Activated naive CD4-positive, alpha-beta T cell treated with anti-CD3 and anti-CD28 coated beads, Interleukin-2, amount 50 U/mL, for 24 hours (primary cell): ENCODE data around the gene PCSK4.

Source experiments
- H3K27ac Mint-ChIP-seq: one replicate; pipeline ENCODE4 v1.8.0; 2021; ENCODE audit warnings: mild to moderate bottlenecking, mixed read lengths
- H3K27me3 Mint-ChIP-seq: one replicate; pipeline ENCODE4 v1.8.0; 2021; ENCODE audit warnings: mixed read lengths
- H3K36me3 Mint-ChIP-seq: one replicate; pipeline ENCODE4 v1.8.0; 2021; ENCODE audit warnings: mixed read lengths
- H3K4me1 Mint-ChIP-seq: one replicate; pipeline ENCODE4 v1.8.0; 2021; ENCODE audit warnings: mixed read lengths
- H3K4me3 Mint-ChIP-seq: one replicate; pipeline ENCODE4 v1.8.0; 2021; ENCODE audit warnings: mild to moderate bottlenecking, mixed read lengths
- H3K9me3 Mint-ChIP-seq: one replicate; pipeline ENCODE4 v1.8.0; 2021; ENCODE audit warnings: mixed read lengths

The PCSK4 gene

DNA sequence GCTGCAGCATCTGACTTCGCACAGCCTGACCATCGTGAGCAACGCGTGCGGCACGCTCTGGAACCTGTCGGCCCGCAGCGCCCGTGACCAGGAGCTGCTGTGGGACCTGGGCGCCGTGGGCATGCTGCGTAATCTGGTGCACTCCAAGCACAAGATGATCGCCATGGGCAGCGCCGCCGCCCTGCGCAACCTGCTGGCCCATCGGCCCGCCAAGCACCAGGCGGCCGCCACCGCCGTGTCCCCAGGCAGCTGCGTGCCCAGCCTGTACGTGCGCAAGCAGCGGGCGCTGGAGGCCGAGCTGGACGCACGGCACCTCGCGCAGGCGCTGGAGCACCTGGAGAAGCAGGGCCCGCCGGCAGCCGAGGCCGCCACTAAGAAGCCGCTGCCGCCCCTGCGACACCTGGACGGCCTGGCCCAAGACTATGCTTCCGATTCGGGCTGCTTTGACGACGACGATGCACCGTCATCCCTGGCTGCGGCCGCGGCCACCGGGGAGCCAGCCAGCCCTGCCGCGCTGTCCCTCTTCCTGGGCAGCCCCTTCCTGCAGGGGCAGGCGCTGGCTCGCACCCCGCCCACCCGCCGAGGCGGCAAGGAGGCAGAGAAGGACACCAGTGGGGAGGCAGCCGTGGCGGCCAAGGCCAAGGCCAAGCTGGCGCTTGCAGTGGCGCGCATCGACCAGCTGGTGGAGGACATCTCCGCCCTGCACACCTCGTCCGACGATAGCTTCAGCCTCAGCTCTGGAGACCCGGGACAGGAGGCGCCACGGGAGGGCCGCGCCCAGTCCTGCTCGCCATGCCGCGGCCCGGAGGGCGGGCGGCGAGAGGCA is 24.7 kb downstream of the PCSK4 start:
- Mint-ChIP-seq H3K27me3 (peaks cover 2% of the 10 kb centered on the region), H3K4me1 (no peaks in the 10 kb centered on the region), H3K4me3 (no peak overlapping the region), H3K9me3 (no peaks in the 10 kb centered on the region), H3K36me3 (no peaks in the 10 kb centered on the region), H3K27ac (no peak overlapping the region)

DNA sequence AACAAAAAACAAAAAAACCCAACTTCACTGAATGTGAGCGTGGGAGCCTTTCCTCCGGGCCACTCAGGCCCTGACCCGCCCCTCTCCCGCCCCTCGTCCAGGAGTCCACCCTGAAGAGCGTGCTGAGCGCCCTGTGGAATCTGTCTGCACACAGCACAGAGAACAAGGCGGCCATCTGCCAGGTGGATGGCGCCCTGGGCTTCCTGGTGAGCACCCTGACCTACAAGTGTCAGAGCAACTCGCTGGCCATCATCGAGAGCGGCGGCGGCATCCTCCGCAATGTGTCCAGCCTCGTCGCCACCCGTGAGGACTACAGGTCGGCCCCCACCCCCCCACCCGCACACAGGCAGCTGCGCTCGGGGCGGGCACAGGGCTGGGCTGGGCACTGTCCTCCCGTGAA is 28.3 kb downstream of the PCSK4 start:
- peaks cover 2% of the 10 kb centered on the region for H3K36me3 Mint-ChIP-seq
- no peaks in the 10 kb centered on the region for H3K4me1 Mint-ChIP-seq
- H3K27ac Mint-ChIP-seq = no peak overlapping the region
- H3K27me3 Mint-ChIP-seq = peaks cover 8% of the 10 kb centered on the region
- no peaks in the 10 kb centered on the region for H3K9me3 Mint-ChIP-seq
- H3K4me3 Mint-ChIP-seq = no peak overlapping the region

DNA sequence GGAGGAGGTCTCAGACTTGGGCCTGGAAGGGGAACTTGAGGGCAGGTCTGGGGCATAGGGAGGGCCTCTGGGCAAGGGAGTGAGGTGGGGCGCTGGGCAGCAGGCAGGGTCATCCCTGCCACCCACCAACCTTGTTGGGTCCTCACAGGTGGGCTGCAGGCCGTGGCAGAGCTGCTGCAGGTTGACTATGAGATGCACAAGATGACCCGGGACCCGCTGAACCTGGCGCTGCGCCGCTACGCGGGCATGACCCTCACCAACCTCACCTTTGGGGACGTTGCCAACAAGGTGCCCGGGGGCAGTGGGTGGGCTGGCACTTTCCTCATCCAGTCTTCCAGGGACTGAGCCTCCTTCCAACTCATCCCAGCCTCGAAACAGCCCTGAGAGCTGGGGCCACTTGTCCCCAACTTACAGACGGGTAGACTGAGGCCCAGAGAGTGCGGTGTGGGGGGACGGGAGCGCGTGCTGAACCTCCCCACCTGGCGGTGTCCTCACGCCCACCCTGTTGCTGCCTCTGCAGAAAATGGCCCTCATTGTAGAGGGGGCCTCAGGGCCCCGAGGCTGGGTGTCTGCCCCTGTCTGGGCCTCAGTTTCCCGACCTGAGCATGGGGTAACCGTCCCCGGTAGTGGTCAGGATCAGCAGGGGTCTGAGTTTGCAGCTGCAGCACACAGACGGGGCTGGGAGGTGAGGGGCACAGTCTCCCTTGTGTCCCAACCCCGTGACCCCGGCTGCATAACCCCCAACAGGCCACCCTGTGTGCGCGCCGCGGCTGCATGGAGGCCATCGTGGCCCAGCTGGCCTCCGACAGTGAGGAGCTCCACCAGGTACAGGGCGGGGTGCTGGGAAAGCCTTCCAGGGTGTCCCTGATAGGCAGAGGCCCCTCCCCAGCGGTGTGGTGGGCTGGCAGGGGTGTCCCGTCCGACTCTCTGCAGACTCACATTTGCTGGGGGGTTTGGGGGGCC is 29.8 kb downstream of the PCSK4 start:
- no peaks in the 10 kb centered on the region for H3K9me3 Mint-ChIP-seq
- H3K27ac Mint-ChIP-seq = no peak overlapping the region
- peaks cover 10% of the 10 kb centered on the region for H3K27me3 Mint-ChIP-seq
- H3K36me3 Mint-ChIP-seq = peaks cover 2% of the 10 kb centered on the region
- H3K4me3 Mint-ChIP-seq = no peak overlapping the region
- peaks cover 6% of the 10 kb centered on the region for H3K4me1 Mint-ChIP-seq

DNA sequence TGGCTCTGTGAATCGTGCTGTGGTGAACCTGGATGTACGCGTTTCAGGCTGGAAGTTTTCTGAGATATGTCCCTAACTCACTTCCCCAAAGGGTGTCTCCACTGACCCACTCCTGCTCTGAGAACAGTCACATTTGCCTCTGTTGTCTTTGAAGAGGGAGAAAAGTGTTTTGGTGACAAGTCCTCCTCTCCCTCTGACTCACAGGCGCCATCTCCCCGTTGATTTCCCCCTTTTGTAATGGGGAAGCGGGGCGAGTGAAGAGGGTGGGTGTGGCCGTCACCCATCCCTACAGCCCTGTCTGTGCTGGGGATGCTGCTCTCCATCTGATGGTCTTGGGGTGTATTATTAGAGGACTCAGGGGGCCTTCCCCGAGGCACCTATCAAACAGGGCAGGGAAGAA is 30.7 kb downstream of the PCSK4 start:
- peaks cover 10% of the 10 kb centered on the region for H3K4me1 Mint-ChIP-seq
- no peak overlapping the region for H3K27ac Mint-ChIP-seq
- H3K27me3 Mint-ChIP-seq = peaks cover 12% of the 10 kb centered on the region
- no peak overlapping the region for H3K4me3 Mint-ChIP-seq
- H3K9me3 Mint-ChIP-seq = no peaks in the 10 kb centered on the region
- peaks cover 2% of the 10 kb centered on the region for H3K36me3 Mint-ChIP-seq

DNA sequence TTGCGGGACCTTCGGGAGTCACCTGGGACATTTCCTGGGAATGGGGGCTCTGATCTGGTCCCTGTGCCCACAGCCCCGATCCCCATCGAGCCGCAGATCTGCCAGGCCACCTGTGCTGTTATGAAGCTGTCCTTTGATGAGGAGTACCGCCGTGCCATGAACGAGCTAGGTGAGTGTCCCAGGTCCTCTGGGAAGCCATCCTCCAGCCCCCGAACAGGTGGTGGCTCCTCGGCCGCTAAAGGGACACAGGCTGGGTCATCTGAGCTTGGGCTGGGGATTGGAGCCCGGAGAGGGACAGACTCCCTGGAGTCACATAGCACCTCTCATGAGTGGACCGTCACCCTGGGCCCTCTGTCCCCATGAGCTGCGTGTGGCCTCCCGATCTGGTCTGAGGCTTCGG is 32.3 kb downstream of the PCSK4 start:
- Mint-ChIP-seq H3K4me1 (peaks cover 10% of the 10 kb centered on the region), H3K27ac (no peak overlapping the region), H3K36me3 (peaks cover 2% of the 10 kb centered on the region), H3K27me3 (peaks cover 16% of the 10 kb centered on the region), H3K9me3 (no peaks in the 10 kb centered on the region), H3K4me3 (no peak overlapping the region)

DNA sequence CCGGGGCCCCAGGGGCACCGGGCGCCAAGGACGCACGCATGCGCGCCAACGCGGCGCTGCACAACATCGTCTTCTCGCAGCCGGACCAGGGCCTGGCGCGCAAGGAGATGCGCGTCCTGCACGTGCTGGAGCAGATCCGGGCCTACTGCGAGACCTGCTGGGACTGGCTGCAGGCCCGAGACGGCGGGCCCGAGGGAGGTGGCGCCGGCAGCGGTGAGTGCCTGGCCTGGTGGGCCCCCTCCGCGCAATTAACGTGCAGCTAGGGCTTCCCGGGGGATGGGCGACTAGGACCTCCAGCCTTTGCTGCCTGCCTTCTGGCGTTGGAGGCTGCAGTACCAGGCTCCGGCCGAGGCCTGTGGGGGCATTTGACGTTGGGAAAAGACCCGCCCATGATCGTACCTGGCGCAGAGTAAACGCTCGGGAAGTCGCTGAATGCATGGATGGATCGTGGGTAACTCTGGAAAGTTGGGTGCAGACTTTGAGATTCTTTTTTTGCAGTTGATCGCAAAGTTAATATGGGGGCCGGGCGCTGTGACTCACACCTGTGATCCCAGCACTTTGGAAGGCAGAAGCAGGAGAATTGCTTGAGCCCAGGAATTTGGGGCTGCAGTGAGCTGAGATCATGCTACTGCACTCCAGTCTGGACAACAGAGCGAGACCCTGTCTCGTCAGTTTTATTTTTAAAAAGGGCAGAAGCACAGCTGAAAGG is 33.0 kb downstream of the PCSK4 start:
- Mint-ChIP-seq H3K9me3 (no peaks in the 10 kb centered on the region), H3K36me3 (peaks cover 2% of the 10 kb centered on the region), H3K4me1 (peaks cover 10% of the 10 kb centered on the region), H3K4me3 (no peak overlapping the region), H3K27me3 (peaks cover 18% of the 10 kb centered on the region), H3K27ac (no peak overlapping the region)

DNA sequence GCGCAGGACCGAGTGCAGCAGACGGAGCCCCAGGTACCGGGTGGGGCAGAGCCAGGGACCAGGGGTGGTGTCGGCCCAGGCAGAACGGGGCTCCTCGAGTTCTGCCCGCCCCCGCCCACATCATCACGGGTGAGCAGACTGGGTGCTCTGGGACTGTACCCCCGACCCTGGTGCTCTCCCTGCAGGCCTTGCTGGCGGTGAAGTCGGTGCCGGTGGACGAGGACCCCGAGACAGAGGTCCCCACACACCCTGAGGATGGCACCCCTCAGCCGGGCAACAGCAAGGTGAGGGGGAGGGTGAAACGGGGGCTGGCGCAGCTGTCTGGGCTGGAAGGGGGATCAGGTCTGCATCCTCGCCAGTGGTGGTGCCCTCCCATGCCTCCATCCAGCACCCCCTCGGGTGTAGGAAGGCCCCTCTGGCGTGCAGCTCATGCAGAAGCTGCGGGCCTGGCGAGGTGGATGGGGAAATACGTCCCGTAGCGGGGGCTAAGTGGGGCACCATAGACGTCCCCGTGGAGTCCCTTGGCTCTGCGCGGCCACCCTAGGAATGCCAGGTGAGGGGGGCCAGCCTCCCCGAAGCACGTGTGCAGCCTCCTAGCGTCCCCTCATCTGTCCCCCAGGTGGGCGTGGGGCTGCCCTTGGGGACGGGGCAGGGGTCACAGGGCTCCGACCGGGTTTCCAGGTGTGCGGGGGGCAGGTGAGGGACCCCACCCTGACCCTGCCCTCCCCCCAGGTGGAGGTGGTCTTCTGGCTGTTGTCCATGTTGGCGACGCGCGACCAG is 33.8 kb downstream of the PCSK4 start:
- Mint-ChIP-seq H3K27ac (no peak overlapping the region), H3K27me3 (peaks cover 18% of the 10 kb centered on the region)

DNA sequence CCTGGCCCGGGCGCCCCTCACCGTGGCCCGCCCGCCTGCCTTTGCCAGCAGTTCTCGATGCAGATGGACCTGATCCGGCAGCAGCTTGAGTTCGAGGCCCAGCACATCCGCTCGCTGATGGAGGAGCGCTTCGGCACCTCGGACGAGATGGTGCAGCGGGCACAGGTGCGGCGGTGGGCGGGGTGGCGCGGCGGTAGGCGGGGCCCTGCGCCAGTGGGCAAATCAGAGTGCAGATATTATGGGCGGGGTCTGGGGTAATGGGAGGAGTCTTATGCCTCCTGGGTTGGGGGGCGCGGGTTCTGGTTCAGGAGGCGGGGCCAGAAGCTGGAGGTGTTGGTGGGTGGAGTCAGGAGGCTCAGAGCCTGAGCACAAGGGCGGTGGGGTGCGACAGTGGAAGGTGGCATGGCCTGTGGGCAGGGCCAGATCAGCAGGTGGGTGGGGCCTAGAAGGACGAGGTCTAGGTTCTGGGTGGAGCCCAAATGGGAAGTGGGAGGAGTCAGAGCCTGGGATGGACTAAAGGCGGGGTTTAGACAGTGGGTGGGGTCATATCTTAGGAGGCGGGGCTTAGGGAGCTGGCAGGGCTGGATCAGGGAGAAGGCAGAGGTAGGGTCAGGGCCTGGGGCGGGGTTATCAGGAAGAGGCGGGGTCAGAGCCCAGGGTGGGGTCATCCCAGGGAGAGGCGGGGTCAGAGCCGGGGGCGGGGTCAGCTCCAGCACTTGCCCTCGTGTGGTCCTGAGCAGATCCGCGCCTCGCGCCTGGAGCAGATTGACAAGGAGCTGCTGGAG is 34.6 kb downstream of the PCSK4 start:
- peak overlapping the region; percentile 23 for H3K4me3 Mint-ChIP-seq

More for the DNA sequence above, 33.8 kb downstream of the PCSK4 start:
- H3K36me3 Mint-ChIP-seq = peaks cover 2% of the 10 kb centered on the region
- H3K4me1 Mint-ChIP-seq = peaks cover 10% of the 10 kb centered on the region
- H3K9me3 Mint-ChIP-seq = no peaks in the 10 kb centered on the region
- no peak overlapping the region for H3K4me3 Mint-ChIP-seq

DNA sequence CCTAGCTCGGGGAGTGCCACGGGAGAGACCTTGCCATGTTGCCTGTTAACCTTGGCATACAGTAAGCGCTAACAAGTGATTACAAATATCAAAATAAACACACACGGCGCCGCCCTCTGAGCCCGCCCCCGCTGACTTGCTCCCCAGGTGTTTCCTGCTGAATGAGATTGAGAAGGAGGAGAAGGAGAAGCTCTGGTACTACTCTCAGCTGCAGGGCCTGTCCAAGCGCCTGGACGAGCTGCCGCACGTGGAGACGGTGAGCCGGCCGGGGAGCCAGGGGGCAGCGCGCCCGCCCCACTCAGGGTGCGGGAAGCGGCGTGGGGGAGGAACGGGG is 35.2 kb downstream of the PCSK4 start:
- H3K27me3 Mint-ChIP-seq = peaks cover 28% of the 10 kb centered on the region
- no peak overlapping the region for H3K27ac Mint-ChIP-seq
- H3K9me3 Mint-ChIP-seq = no peaks in the 10 kb centered on the region
- peaks cover 2% of the 10 kb centered on the region for H3K36me3 Mint-ChIP-seq
- peaks cover 16% of the 10 kb centered on the region for H3K4me1 Mint-ChIP-seq
- no peak overlapping the region for H3K4me3 Mint-ChIP-seq

More for the DNA sequence above, 34.6 kb downstream of the PCSK4 start:
- Mint-ChIP-seq H3K27ac (no peak overlapping the region), H3K27me3 (peaks cover 24% of the 10 kb centered on the region), H3K4me1 (peaks cover 15% of the 10 kb centered on the region), H3K9me3 (no peaks in the 10 kb centered on the region), H3K36me3 (peaks cover 2% of the 10 kb centered on the region)

DNA sequence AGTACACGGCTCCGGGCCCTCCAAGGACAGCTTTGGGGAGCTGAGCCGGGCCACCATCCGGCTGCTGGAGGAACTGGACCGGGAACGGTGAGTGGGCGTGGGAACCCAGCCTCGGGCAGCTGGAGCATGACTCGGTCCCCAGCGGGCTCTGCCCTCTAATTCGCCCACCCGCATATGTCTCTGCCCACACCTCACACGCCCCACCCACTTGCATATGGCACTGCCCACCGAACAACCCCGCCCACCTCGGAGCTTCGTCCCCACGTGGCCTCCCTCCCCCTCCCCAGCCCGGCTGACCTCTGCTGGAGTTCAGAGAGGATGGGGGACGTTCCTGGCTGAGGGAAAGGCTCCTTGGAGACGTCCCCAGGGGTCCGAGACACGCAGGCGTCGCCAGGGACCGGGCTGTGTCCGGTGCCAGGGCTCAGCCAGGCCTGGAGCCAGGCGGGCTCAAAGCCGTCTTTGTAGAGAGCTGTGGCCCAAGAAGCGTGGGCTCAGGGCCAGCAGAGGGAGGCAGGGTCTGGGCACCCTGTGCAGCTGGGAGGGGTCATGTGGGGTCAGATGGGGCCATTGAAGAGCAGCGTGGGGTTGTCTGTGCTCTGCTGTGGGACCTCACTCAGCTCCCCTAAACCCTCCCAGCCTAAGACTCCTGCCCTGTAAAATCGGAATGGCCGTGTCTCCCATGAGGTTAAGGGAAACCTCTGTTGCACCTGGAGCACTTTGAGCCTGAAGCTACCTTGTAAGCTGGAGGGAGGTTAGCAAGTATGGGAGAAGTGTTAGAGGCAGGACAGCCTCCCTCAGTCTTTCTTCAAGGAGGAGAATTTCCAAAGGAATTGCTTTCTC is 36.4 kb downstream of the PCSK4 start:
- peaks cover 31% of the 10 kb centered on the region for H3K27me3 Mint-ChIP-seq

DNA sequence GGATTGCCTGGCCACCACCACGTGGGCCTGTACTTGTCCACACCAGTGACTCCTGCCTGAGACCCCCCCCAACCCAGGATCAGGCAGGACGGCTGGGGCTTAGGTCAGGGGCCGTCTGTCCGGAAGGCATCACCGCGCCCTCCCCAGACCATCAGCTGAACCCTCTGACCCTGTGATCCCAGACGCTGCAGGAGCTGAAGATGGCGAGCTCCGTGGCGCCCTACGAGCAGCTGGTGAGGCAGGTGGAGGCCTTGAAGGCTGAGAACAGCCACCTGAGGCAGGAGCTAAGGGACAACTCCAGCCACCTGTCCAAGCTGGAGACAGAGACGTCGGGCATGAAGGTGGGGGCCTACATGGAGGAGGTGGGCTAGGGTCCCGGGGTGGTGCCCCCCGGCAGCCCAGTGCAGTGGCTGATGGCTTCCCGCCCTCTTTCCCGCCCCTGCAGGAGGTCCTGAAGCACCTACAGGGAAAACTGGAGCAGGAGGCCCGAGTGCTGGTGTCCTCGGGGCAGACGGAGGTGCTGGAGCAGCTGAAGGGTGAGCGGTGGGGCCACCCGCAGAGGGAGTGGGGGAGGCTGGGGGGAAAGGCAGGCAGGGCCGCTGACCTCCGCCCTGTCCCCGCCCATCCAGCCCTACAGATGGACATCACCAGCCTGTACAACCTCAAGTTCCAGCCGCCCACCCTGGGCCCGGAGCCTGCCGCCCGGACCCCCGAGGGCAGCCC is 37.2 kb downstream of the PCSK4 start:
- H3K4me1 Mint-ChIP-seq = peaks cover 22% of the 10 kb centered on the region
- peaks cover 2% of the 10 kb centered on the region for H3K36me3 Mint-ChIP-seq
- peaks cover 34% of the 10 kb centered on the region for H3K27me3 Mint-ChIP-seq
- H3K4me3 Mint-ChIP-seq = no peak overlapping the region
- H3K9me3 Mint-ChIP-seq = no peaks in the 10 kb centered on the region
- no peak overlapping the region for H3K27ac Mint-ChIP-seq

More for the DNA sequence above, 36.4 kb downstream of the PCSK4 start:
- Mint-ChIP-seq H3K4me3 (no peak overlapping the region), H3K27ac (no peak overlapping the region), H3K9me3 (no peaks in the 10 kb centered on the region), H3K4me1 (peaks cover 22% of the 10 kb centered on the region), H3K36me3 (peaks cover 2% of the 10 kb centered on the region)

DNA sequence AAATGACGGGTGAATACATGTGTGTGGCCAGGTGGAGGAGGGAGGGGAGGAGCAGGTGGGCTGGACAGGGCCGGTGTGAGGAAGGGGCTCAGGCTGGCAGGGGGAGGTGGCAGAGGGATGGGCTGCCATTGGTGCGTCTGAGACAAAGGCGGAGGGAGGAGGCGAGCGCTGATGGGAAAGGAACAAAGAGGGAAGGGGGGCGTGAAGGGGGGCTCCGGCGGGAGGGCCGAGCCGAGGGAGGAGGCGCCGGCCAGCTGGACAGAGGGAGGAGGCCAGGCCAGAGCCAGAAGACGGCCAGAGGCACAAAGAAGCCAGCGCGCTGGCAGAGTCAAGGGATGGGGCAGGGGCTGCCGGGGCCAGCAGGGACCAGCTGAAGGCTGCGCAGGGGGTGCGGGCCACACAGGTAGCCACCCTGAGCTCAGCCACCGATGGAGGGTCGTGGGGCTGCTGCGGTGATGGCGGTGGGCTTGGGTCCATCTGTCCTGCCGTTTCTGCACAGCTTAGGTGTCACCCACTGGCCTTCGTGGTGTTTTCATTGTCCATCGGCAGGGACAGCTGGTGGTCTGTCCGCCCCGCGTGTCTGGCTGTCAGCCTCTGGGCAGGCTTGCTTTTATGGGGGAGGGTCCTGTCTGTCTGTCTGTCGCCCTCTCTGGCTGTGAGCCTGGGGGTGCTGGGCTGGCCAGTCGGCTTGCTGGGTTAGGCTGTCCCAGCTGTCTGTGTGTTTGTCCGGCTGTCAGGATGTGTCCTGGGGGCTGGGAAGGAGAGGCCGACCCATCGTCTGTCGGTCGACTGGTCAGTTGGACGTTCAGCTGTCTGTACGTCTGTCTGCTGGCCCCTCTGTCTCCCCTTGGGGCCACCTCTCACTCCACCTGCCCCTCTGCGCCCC is 38.0 kb downstream of the PCSK4 start:
- Mint-ChIP-seq H3K27me3 (peaks cover 39% of the 10 kb centered on the region), H3K27ac (no peak overlapping the region), H3K9me3 (no peaks in the 10 kb centered on the region), H3K4me3 (no peak overlapping the region), H3K4me1 (peaks cover 22% of the 10 kb centered on the region), H3K36me3 (peaks cover 2% of the 10 kb centered on the region)
